Activated naive CD4-positive, alpha-beta T cell treated with Interleukin-2 at 50 U/mL for 16 hours (primary cell): ENCODE results near the gene APLP1.
"Not testable (repeated sequence)": the region's sequence is repeated elsewhere in the genome, so short reads cannot be mapped to it uniquely, and the experiment has no call there.

Experiments used
- DNase-seq: peaks from one replicate; pipeline ENCODE4 v3.0.0-alpha.2; 2020

The APLP1 gene

GRCh38 chr19:35853038-35853756, 15.2 kb upstream of the APLP1 start:
- no peak for DNase-seq

GRCh38 chr19:35856546-35857149, 11.7 kb upstream of the APLP1 start, which contains the start of gene KIRREL2:
Gene KIRREL2 (plus strand): TSS chr19:35856911. CDS start chr19:35857120, 209 bp downstream.
- DNase-seq: peak; percentile 35

- DNase-seq: no peak
Measured at GRCh38 chr19:35858311-35858710, 10.1 kb upstream of the APLP1 start.

GRCh38 chr19:35859414-35859813, 9.0 kb upstream of the APLP1 start:
- no peak for DNase-seq

GRCh38 chr19:35860436-35860817, 7.9 kb upstream of the APLP1 start:
- DNase-seq: no peak

GRCh38 chr19:35860818-35861639, 7.3 kb upstream of the APLP1 start:
- DNase-seq: no peak

- no peak for DNase-seq
Measured at GRCh38 chr19:35861640-35862160, 6.7 kb upstream of the APLP1 start.

- no peak for DNase-seq
Measured at GRCh38 chr19:35862528-35862927, 5.8 kb upstream of the APLP1 start.

- DNase-seq: no peak
Measured at GRCh38 chr19:35863018-35863417, 5.4 kb upstream of the APLP1 start.

GRCh38 chr19:35868823-35869326, 501 bp downstream of the APLP1 start:
- no peak for DNase-seq

GRCh38 chr19:35869327-35870123, 1.2 kb downstream of the APLP1 start:
- DNase-seq: peak; percentile 84

GRCh38 chr19:35870124-35870736, 1.9 kb downstream of the APLP1 start:
- DNase-seq: not testable (repeated sequence)

- DNase-seq: no peak
Measured at GRCh38 chr19:35870798-35871197, 2.4 kb downstream of the APLP1 start.

GRCh38 chr19:35871611-35872010, 3.2 kb downstream of the APLP1 start:
- no peak for DNase-seq

GRCh38 chr19:35872180-35872579, 3.8 kb downstream of the APLP1 start:
- DNase-seq: no peak

GRCh38 chr19:35874392-35874930, 6.1 kb downstream of the APLP1 start:
- DNase-seq: no peak

GRCh38 chr19:35879068-35879467, 10.7 kb downstream of the APLP1 start:
- DNase-seq: no peak

GRCh38 chr19:35879770-35880317, 11.5 kb downstream of the APLP1 start:
- peak; percentile 81 for DNase-seq

- DNase-seq: no peak
Measured at GRCh38 chr19:35882114-35882832, 13.9 kb downstream of the APLP1 start.

- no peak for DNase-seq
Measured at GRCh38 chr19:35883882-35884281, 15.5 kb downstream of the APLP1 start.
